Esophagus muscularis mucosa (tissue), 4 donors: ENCODE results near the gene GINS1. TPM values are rescaled to one million over a fixed set of nuclear protein-coding genes. Genes with fewer than 3 reads are reported as not detected.
A peak's percentile ranks its signal among the peaks of the same experiment; 100 is the strongest.

Experiments
- DNase-seq: peaks from one replicate; pipeline ENCODE4 v3.0.0-alpha.2; 2017; ENCODE audit errors: extremely low spot score
- H3K27ac ChIP-seq, 4 donors: fragments of 200-600 bp; sonication (generic); replicated peaks in 1 of 4; 1 replicate in 3 of 4; 2 replicates in 1 of 4; pipeline ENCODE4 v1.5.1; 2016 to 2019; ENCODE audit warnings: mild to moderate bottlenecking in 1 of 4
- H3K27me3 ChIP-seq, 4 donors: fragments of 200-600 bp; sonication (generic); one replicate each; pipeline versions ENCODE4 v1.5.1 to v1.6.0; 2016 to 2019
- H3K36me3 ChIP-seq, 4 donors: fragments of 200-600 bp; sonication (generic); one replicate each; pipeline ENCODE4 v1.5.1; 2016 to 2019
- H3K4me1 ChIP-seq, 4 donors: fragments of 200-600 bp; sonication (generic); one replicate each; pipeline ENCODE4 v1.5.1; 2016 to 2019
- H3K4me3 ChIP-seq, 4 donors: fragments of 200-600 bp; sonication (generic); 1 replicate in 2 of 4; 2 replicates in 2 of 4; pipeline ENCODE4 v1.5.1; 2016 to 2019; ENCODE audit warnings: mild to moderate bottlenecking in 4 of 4, moderate library complexity in 1 of 4
- H3K9me3 ChIP-seq, 4 donors: fragments of 200-600 bp; sonication (generic); 1 replicate in 3 of 4; 2 replicates in 1 of 4; pipeline ENCODE4 v1.5.1; 2016 to 2019
- CTCF ChIP-seq, 3 experiments: fragments of 200-600 bp in 2 of 3; fragments of 450-650 bp in 1 of 3; sonication (generic) in 2 of 3; IDR thresholded peaks; one replicate each; pipeline ENCODE4 v1.5.1; 2017 to 2019; ENCODE audit warnings: antibody characterized with exemption in 3 of 3, mild to moderate bottlenecking in 2 of 3, moderate library complexity in 1 of 3
- EP300 ChIP-seq: sonication (generic); formaldehyde crosslinking; IDR thresholded peaks from one replicate; pipeline ENCODE4 v1.6.1; 2017; ENCODE audit warnings: antibody characterized with exemption
- POLR2A ChIP-seq: fragments of 450-650 bp; IDR thresholded peaks from one replicate; pipeline ENCODE4 v1.6.1; 2017; ENCODE audit warnings: antibody characterized with exemption, moderate library complexity, mild to moderate bottlenecking, low read depth
- POLR2AphosphoS5 ChIP-seq, 2 donors: sonication (generic); formaldehyde crosslinking; IDR thresholded peaks; one replicate each; pipeline ENCODE4 v1.6.1; 2017; ENCODE audit warnings: antibody characterized with exemption in 2 of 2
- WGBS: methylation state at CpG from one replicate; pipeline ENCODE4 v1.1.5; 2018; 5-methylcytosine and 5-hydroxymethylcytosine counted together
- intact Hi-C: fragments of 100-400 bp; cut with DNase I; formaldehyde crosslinking; loops from one replicate; pipeline ENCODE4 v1.15.1; 2023
- total RNA-seq, 4 donors: library from RNA; depleted of rRNA; stranded (reverse); fragments of >200 nt; gene quantifications; one replicate each; pipeline versions ENCODE4 v1.1.0 to v1.2.1, GENCODE V29; 2016

The GINS1 gene
- total RNA-seq, 4 donors from 2014 or later = 0.33 to 0.63 (median 0.47) TPM

DNA sequence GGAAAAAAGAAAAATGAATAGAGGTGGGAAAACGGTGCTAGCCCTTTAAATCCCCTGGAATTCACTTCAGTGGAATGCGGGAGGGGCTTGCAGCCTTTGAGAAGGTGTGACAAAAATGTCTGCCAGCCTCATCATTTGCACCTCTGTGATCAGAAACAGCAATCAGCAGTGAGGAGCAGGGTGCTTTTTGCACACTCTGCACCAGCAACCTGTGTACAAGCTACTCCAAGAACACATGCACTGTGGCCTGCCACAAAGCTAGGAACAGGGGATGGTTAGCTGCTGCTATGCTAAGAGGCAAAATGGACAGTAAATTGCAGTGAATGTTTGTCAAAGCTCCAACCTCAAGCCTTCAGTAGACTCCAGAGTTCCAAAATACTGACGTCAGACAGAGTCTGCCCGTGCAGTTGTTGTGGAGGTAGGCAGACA is 29.7 kb downstream of the GINS1 start:
- no peak overlapping the region for H3K27ac ChIP-seq
- H3K4me3 ChIP-seq = no peak overlapping the region
- H3K9me3 ChIP-seq = no peaks in the 10 kb centered on the region
- peaks cover 0 to 8% (median 6%) of the 10 kb centered on the region in 4 donors for H3K4me1 ChIP-seq
- WGBS = 37% methylated on average over 4 of the region's 4 CpGs
- intact Hi-C loops = no loop called here
- no peaks in the 10 kb centered on the region for H3K27me3 ChIP-seq
- TF ChIP-seq POLR2A = no peak
- TF ChIP-seq EP300 = no peak
- TF ChIP-seq POLR2AphosphoS5 (IDR thresholded peaks at IDR 0.05) = no peak
- TF ChIP-seq CTCF (IDR thresholded peaks at IDR 0.05) = no peak
- no peak for DNase-seq
- H3K36me3 ChIP-seq = no peaks in the 10 kb centered on the region

GRCh38 chr20:25439328-25439727 is 31.9 kb downstream of the GINS1 start:
- Histone ChIP-seq H3K27me3 (no peaks in the 10 kb centered on the region), H3K27ac (no peak overlapping the region), H3K9me3 (no peaks in the 10 kb centered on the region), H3K36me3 (no peaks in the 10 kb centered on the region), H3K4me1 (peaks cover 0 to 8% (median 6%) of the 10 kb centered on the region in 4 donors), H3K4me3 (no peak overlapping the region)
- intact Hi-C loops = no loop called here
- 78% methylated on average over 3 of the region's 3 CpGs for WGBS
- TF ChIP-seq POLR2AphosphoS5 (IDR thresholded peaks at IDR 0.05) (no peak), POLR2A (no peak), CTCF (IDR thresholded peaks at IDR 0.05) (no peak), EP300 (no peak)
- no peak for DNase-seq

DNA sequence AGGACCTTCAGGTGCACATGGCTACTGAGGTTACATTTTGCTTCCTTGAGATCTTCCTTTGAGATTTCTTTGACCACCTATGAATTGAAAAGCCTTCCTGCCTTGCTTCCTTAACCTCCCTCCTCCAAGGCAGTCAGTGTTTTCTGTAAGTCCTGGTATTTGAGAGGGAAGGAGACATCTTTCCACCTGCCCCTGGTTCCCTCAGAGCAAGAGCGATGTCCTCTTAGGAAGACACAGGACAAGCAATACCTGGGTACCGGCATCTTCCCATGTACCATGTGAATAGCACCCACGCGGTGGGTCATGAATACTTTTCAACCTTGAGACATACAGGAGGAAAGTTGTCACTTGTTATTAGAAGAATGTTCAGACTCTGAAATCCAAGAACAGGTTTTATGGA is 37.1 kb downstream of the GINS1 start:
- Histone ChIP-seq H3K36me3 (no peaks in the 10 kb centered on the region), H3K4me3 (no peak overlapping the region), H3K27me3 (no peaks in the 10 kb centered on the region), H3K4me1 (no peaks in the 10 kb centered on the region), H3K9me3 (no peaks in the 10 kb centered on the region), H3K27ac (no peak overlapping the region)
- intact Hi-C loops = no loop called here
- no peak for TF ChIP-seq POLR2AphosphoS5 (IDR thresholded peaks at IDR 0.05)
- no peak for TF ChIP-seq POLR2A
- TF ChIP-seq EP300 = no peak
- no peak for TF ChIP-seq CTCF (IDR thresholded peaks at IDR 0.05)
- 96% methylated on average over 4 of the region's 4 CpGs for WGBS
- DNase-seq = peak; percentile 81

DNA sequence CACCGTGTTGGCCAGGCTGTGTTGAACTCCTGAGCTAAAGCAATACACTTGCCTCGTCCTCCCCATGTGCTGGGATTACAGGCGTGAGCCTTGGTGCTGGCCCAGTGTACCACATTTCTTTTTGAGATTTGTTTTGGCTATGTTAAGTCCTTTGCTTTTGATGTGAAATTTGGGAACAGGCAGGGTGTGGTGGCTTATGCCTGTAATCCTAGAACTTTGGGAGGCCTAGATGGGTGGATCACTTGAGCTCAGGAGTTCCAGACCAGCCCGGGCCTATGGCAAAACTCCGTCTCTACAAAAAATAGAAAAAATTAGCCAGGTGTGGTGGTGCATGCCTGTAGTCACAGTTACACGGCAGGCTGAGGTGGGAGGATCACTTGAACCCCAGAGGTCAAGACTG is 40.2 kb downstream of the GINS1 start:
- WGBS = 80% methylated on average over 6 of the region's 6 CpGs
- TF ChIP-seq POLR2A (no peak), CTCF (IDR thresholded peaks at IDR 0.05) (no peak), POLR2AphosphoS5 (IDR thresholded peaks at IDR 0.05) (no peak), EP300 (no peak)
- H3K9me3 ChIP-seq = no peaks in the 10 kb centered on the region
- no peaks in the 10 kb centered on the region for H3K27me3 ChIP-seq
- no peak overlapping the region for H3K27ac ChIP-seq
- intact Hi-C loops = no loop called here
- peak; percentile 80 for DNase-seq
- no peak overlapping the region for H3K4me3 ChIP-seq
- H3K36me3 ChIP-seq = peaks cover 0 to 11% (median 4%) of the 10 kb centered on the region in 4 donors
- H3K4me1 ChIP-seq = no peaks in the 10 kb centered on the region

DNA sequence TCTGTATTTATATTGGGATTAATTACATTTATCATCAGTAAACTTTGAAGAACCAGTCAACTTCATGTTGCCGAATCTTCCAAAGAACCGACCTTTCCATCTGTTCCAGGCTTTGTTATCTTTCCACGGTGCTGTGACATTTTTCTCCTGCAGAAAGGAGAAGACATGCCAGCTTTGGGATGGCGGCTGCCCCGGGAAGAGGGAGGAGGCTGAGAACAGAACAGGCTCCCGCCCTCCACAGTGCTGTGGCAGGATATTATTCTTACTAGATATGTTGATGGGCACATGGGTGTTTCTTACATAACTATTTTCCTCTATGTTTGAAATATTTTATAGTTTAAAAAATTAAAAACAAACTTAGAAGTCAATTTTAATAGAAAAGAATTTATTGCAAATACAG is 44.9 kb downstream of the GINS1 start:
- DNase-seq = peak; percentile 26
- no peaks in the 10 kb centered on the region for H3K9me3 ChIP-seq
- no peak for TF ChIP-seq POLR2AphosphoS5 (IDR thresholded peaks at IDR 0.05)
- TF ChIP-seq CTCF (IDR thresholded peaks at IDR 0.05) = no peak
- no peak for TF ChIP-seq POLR2A
- no peak for TF ChIP-seq EP300
- WGBS = 88% methylated on average over 6 of the region's 6 CpGs
- no peaks in the 10 kb centered on the region for H3K4me1 ChIP-seq
- intact Hi-C loops = no loop called here
- H3K36me3 ChIP-seq = peaks cover 4 to 43% (median 11%) of the 10 kb centered on the region in 4 donors
- no peaks in the 10 kb centered on the region for H3K27me3 ChIP-seq
- no peak overlapping the region for H3K27ac ChIP-seq
- no peak overlapping the region for H3K4me3 ChIP-seq
